IMR-90 (cell line): ENCODE results near the gene DCLRE1C. TPM values are rescaled to one million over a fixed set of nuclear protein-coding genes. Genes with fewer than 3 reads are reported as not detected.

Experiments used
- ATAC-seq: fragments of 200-7000 bp; cut with Tn5 transposase; 2 replicates; pipeline ENCODE4 v1.9.1; 2020; ENCODE audit warnings: low read depth, mild to moderate bottlenecking, moderate library complexity
- BruUV-seq: library from RNA; stranded (reverse); fragments of 400-500 nt; replicated peaks from 2 replicates; lab custom pipeline; 2021; lab: Mats Ljungman, UMichigan
- CTCF ChIA-PET: fragments of 300-600 bp; formaldehyde crosslinking; extraction: SDS; loops from one replicate; lab custom pipeline; 2021; ENCODE audit warnings: antibody characterized with exemption; lab: Yijun Ruan, JAX
- POLR2A ChIA-PET: fragments of 300-600 bp; sonication (Branson Sonifier 250); formaldehyde crosslinking; loops from one replicate; lab custom pipeline; 2022; ENCODE audit warnings: antibody characterized with exemption; ENCODE audit not compliant: unreplicated experiment; lab: Charles Lee
- DNase-seq: peaks from one replicate; pipeline ENCODE4 v3.0.0; 2013
- H2AFZ ChIP-seq: replicated peaks from 2 replicates; pipeline ENCODE3; 2013; ENCODE audit warnings: low read length, mild to moderate bottlenecking; ENCODE audit not compliant: poor library complexity
- H2AK5ac ChIP-seq: 2 replicates; pipeline ENCODE4 v1.6.1; 2013; ENCODE audit warnings: low read depth, low read length, inconsistent platforms
- H2AK9ac ChIP-seq: replicated peaks from 2 replicates; pipeline ENCODE3; 2013; ENCODE audit warnings: mild to moderate bottlenecking, low read depth, low read length, moderate library complexity; ENCODE audit not compliant: poor library complexity
- H2BK120ac ChIP-seq: 2 replicates; pipeline ENCODE4 v1.6.1; 2013; ENCODE audit warnings: low read depth, low read length, inconsistent platforms
- H2BK15ac ChIP-seq: 3 replicates; pipeline ENCODE4 v1.6.1; 2013; ENCODE audit warnings: low read depth, low read length, inconsistent platforms
- H2BK20ac ChIP-seq: 2 replicates; pipeline ENCODE4 v1.6.1; 2013; ENCODE audit warnings: low read depth, mild to moderate bottlenecking, inconsistent platforms, low read length, moderate library complexity
- H2BK5ac ChIP-seq: 2 replicates; pipeline ENCODE4 v1.6.1; 2013; ENCODE audit warnings: mild to moderate bottlenecking, low read depth, low read length, inconsistent platforms; ENCODE audit not compliant: poor library complexity, severe bottlenecking
- H3K14ac ChIP-seq: replicated peaks from 2 replicates; pipeline ENCODE4 v1.6.1; 2013; ENCODE audit warnings: low read depth, low read length, inconsistent platforms
- H3K18ac ChIP-seq: 2 replicates; pipeline ENCODE4 v1.6.1; 2013; ENCODE audit warnings: low read depth, low read length, control low read depth
- H3K23ac ChIP-seq: 2 replicates; pipeline ENCODE4 v1.6.1; 2013; ENCODE audit warnings: low read depth, low read length, inconsistent platforms
- H3K27ac ChIP-seq: 2 replicates; pipeline ENCODE4 v1.5.1; 2013; ENCODE audit warnings: mild to moderate bottlenecking, control low read depth, low read length; ENCODE audit not compliant: insufficient read depth
- H3K27me3 ChIP-seq: 2 replicates; pipeline ENCODE4 v1.6.1; 2013; ENCODE audit warnings: low read length; ENCODE audit not compliant: control insufficient read depth, insufficient read depth
- H3K36me3 ChIP-seq: 2 replicates; pipeline ENCODE4 v1.6.1; 2013; ENCODE audit warnings: low read length, mixed read lengths; ENCODE audit not compliant: control insufficient read depth, insufficient read depth
- H3K4ac ChIP-seq: 2 replicates; pipeline ENCODE4 v1.6.1; 2013; ENCODE audit warnings: low read depth, low read length, inconsistent platforms
- H3K4me1 ChIP-seq: 2 replicates; pipeline ENCODE4 v1.6.1; 2013; ENCODE audit warnings: low read length, mixed read lengths; ENCODE audit not compliant: control insufficient read depth, insufficient read depth
- H3K4me2 ChIP-seq: 2 replicates; pipeline ENCODE4 v1.6.1; 2013; ENCODE audit warnings: low read depth, mild to moderate bottlenecking, control low read depth, low read length, moderate library complexity
- H3K4me3 ChIP-seq: 2 replicates; pipeline ENCODE4 v1.5.1; 2013; ENCODE audit warnings: low read depth, mild to moderate bottlenecking, control low read depth, low read length, moderate library complexity; ENCODE audit not compliant: insufficient read depth
- H3K56ac ChIP-seq: 2 replicates; pipeline ENCODE4 v1.6.1; 2013; ENCODE audit warnings: low read length, inconsistent platforms; ENCODE audit not compliant: insufficient read depth; ENCODE audit errors: extremely low read depth
- H3K79me1 ChIP-seq, 2 experiments: 2 replicates each; pipeline ENCODE4 v1.6.1; 2013; ENCODE audit warnings: low read length in 2 of 2, inconsistent platforms in 1 of 2, low read depth in 1 of 2
- H3K9ac ChIP-seq: 2 replicates; pipeline ENCODE4 v1.6.1; 2013; ENCODE audit warnings: low read depth, low read length, control low read depth
- H3K9me1 ChIP-seq: 2 replicates; pipeline ENCODE4 v1.6.1; 2013; ENCODE audit warnings: low read length, inconsistent platforms; ENCODE audit not compliant: insufficient read depth
- H3K9me3 ChIP-seq: 2 replicates; pipeline ENCODE4 v1.6.1; 2013; ENCODE audit warnings: low read length; ENCODE audit not compliant: control insufficient read depth, insufficient read depth
- H4K20me1 ChIP-seq: 2 replicates; pipeline ENCODE4 v1.6.1; 2013; ENCODE audit warnings: low read length, inconsistent platforms; ENCODE audit not compliant: insufficient read depth
- H4K5ac ChIP-seq: 2 replicates; pipeline ENCODE4 v1.6.1; 2013; ENCODE audit warnings: mild to moderate bottlenecking, low read depth, low read length, control low read depth
- H4K8ac ChIP-seq, 2 experiments: 2 replicates each; pipeline ENCODE4 v1.6.1; 2013; ENCODE audit warnings: low read depth in 2 of 2, low read length in 2 of 2, control low read depth in 1 of 2, inconsistent platforms in 1 of 2
- H4K91ac ChIP-seq: 2 replicates; pipeline ENCODE4 v1.6.1; 2013; ENCODE audit warnings: low read depth, low read length, inconsistent platforms; ENCODE audit not compliant: insufficient read depth
- BHLHE40 ChIP-seq: fragments of 150-350 bp; IDR thresholded peaks from 2 replicates; pipeline ENCODE4 v1.6.1; 2016; ENCODE audit warnings: mild to moderate bottlenecking, low read depth, low read length
- CEBPB ChIP-seq: IDR thresholded peaks from 2 replicates; pipeline ENCODE4 v1.6.1; 2012; ENCODE audit warnings: low read depth, low read length, improper control_type of control experiment
- CHD1 ChIP-seq: IDR thresholded peaks from 2 replicates; pipeline ENCODE4 v1.6.1; 2012; ENCODE audit warnings: low read depth, low read length, improper control_type of control experiment
- CTCF ChIP-seq: conservative IDR thresholded peaks from 2 replicates; pipeline ENCODE4 v1.5.1; 2012; ENCODE audit warnings: mild to moderate bottlenecking, low read depth, low read length, improper control_type of control experiment
- ELK1 ChIP-seq: fragments of 150-350 bp; IDR thresholded peaks from 2 replicates; pipeline ENCODE4 v1.6.1; 2016; ENCODE audit warnings: low read depth, mild to moderate bottlenecking, low read length, moderate library complexity, borderline replicate concordance
- FOS ChIP-seq: fragments of 150-350 bp; IDR thresholded peaks from 2 replicates; pipeline ENCODE4 v1.6.1; 2016; ENCODE audit warnings: low read depth, low read length
- MAFK ChIP-seq: IDR thresholded peaks from 2 replicates; pipeline ENCODE4 v1.6.1; 2012; ENCODE audit warnings: low read depth, low read length, improper control_type of control experiment
- MAZ ChIP-seq: IDR thresholded peaks from 2 replicates; pipeline ENCODE4 v1.6.1; 2012; ENCODE audit warnings: low read depth, mild to moderate bottlenecking, low read length, improper control_type of control experiment, moderate library complexity, borderline replicate concordance
- MXI1 ChIP-seq: IDR thresholded peaks from 2 replicates; pipeline ENCODE4 v1.6.1; 2012; ENCODE audit warnings: low read depth, mild to moderate bottlenecking, low read length, moderate library complexity, borderline replicate concordance
- NFE2L2 ChIP-seq: fragments of 150-350 bp; IDR thresholded peaks from 2 replicates; pipeline ENCODE4 v1.6.1; 2016; ENCODE audit warnings: low read depth, mild to moderate bottlenecking, low read length
- POLR2A ChIP-seq: IDR thresholded peaks from 2 replicates; pipeline ENCODE4 v1.6.1; 2012; ENCODE audit warnings: mild to moderate bottlenecking, low read depth, low read length
- RAD21 ChIP-seq: IDR thresholded peaks from 2 replicates; pipeline ENCODE4 v1.6.1; 2012; ENCODE audit warnings: low read length, improper control_type of control experiment
- RCOR1 ChIP-seq: IDR thresholded peaks from 2 replicates; pipeline ENCODE4 v1.6.1; 2012; ENCODE audit warnings: mild to moderate bottlenecking, low read length, improper control_type of control experiment; ENCODE audit not compliant: insufficient replicate concordance
- RFX5 ChIP-seq: IDR thresholded peaks from 2 replicates; pipeline ENCODE4 v1.8.0; 2012; ENCODE audit warnings: low read depth, mild to moderate bottlenecking, low read length, moderate library complexity
- SMC3 ChIP-seq: fragments of 150-350 bp; IDR thresholded peaks from 2 replicates; pipeline ENCODE4 v1.6.1; 2016; ENCODE audit warnings: low read depth, mild to moderate bottlenecking, antibody characterized with exemption, low read length, moderate library complexity
- USF2 ChIP-seq: fragments of 150-350 bp; IDR thresholded peaks from 2 replicates; pipeline ENCODE4 v1.6.1; 2017; ENCODE audit warnings: mild to moderate bottlenecking, antibody characterized with exemption, low read length, low read depth
- WGBS, 2 experiments: methylation state at CpG; one replicate each; pipeline versions ENCODE4 v1.1.5 to v1.1.7; 2013; ENCODE audit warnings: missing lambda C conversion rate in 2 of 2; ENCODE audit not compliant: insufficient read length in 1 of 2; ENCODE audit errors: extremely low coverage in 2 of 2; 5-methylcytosine and 5-hydroxymethylcytosine counted together
- dilution Hi-C: fragments of 300-500 bp; cut with HindIII; formaldehyde crosslinking; loops from one replicate; pipeline ENCODE4 v1.14.3; 2018; ENCODE audit warnings: low sequenced_read_pairs; ENCODE audit not compliant: unreplicated experiment
- in situ Hi-C: fragments of 300-500 bp; cut with MboI; formaldehyde crosslinking; loops from 3 replicates; pipeline ENCODE4 v1.14.3; 2019; ENCODE audit warnings: low sequenced_read_pairs, inconsistent platforms, mixed read lengths
- intact Hi-C: fragments of 100-400 bp; cut with micrococcal nuclease; formaldehyde crosslinking; loops from 2 replicates; pipeline ENCODE4 v1.10.0; 2022
- polyA plus RNA-seq, 3 experiments: library from polyadenylated mRNA; depleted of rRNA; stranded (reverse); fragments of >200 nt; gene quantifications; 2 replicates each; pipeline ENCODE4 v1.2.3, GENCODE V29; 2012; ENCODE audit warnings: low replicate concordance in 1 of 3
- total RNA-seq: library from RNA; depleted of rRNA; stranded (reverse); fragments of >200 nt; gene quantifications from 2 replicates; pipeline ENCODE4 v1.2.3, GENCODE V29; 2012

DCLRE1C gene
- total and polyA plus RNA-seq, 2 of the 4 experiments (the other 2 are of a cell fraction) = 2.9 to 8.1 TPM

GRCh38 chr10:14947268-14947667, 6.6 kb downstream of the DCLRE1C start:
- Histone ChIP-seq H3K23ac (no peak overlapping the region), H3K9me1 (peaks cover 5% of the 10 kb centered on the region), H3K18ac (no peak overlapping the region), H4K5ac (no peak overlapping the region), H3K14ac (no peak overlapping the region), H2BK15ac (no peak overlapping the region), H2BK120ac (no peak overlapping the region), H2AFZ (no peak overlapping the region), H3K4me2 (no peak overlapping the region), H4K8ac (no peak overlapping the region), H2BK20ac (no peak overlapping the region), H3K27ac (no peak overlapping the region), H3K4me3 (no peak overlapping the region), H3K9ac (no peak overlapping the region), H3K56ac (no peak overlapping the region), H3K4ac (no peak overlapping the region), H4K91ac (no peak overlapping the region), H3K4me1 (no peaks in the 10 kb centered on the region), H2AK9ac (no peak overlapping the region), H2BK5ac (no peak overlapping the region), H3K79me1 (peaks cover 46 to 62% of the 10 kb centered on the region in 2 experiments), H3K9me3 (no peaks in the 10 kb centered on the region), H4K20me1 (no peaks in the 10 kb centered on the region), H2AK5ac (no peak overlapping the region), H3K27me3 (no peaks in the 10 kb centered on the region), H3K36me3 (peaks cover 28% of the 10 kb centered on the region)
- BruUV-seq = no TSS peak
- dilution Hi-C loops (no loop called here), in situ Hi-C loops (no loop called here), intact Hi-C loops (no loop called here)
- TF ChIP-seq CEBPB (no peak), RAD21 (no peak), NFE2L2 (no peak), RCOR1 (no peak), POLR2A (no peak), MAZ (no peak), ELK1 (no peak), CTCF (no peak), SMC3 (no peak), FOS (no peak), MAFK (no peak), CHD1 (no peak), RFX5 (no peak), MXI1 (no peak), BHLHE40 (no peak), USF2 (no peak)
- ChIA-PET POLR2A (no interaction called here), CTCF (no interaction called here)
- ATAC-seq (no peak), DNase-seq (no peak)
- no CpG with 5 or more reads among the region's 1 CpG for WGBS, 2 experiments
